GM23338 (cell line): ENCODE data around the gene CMC1. TPM values are rescaled to one million over a fixed set of nuclear protein-coding genes. Genes with fewer than 3 reads are reported as not detected.

ENCODE experiments used
- ATAC-seq: fragments of 200-7000 bp; cut with Tn5 transposase; 3 replicates; pipeline ENCODE4 v1.9.1; 2020
- DNase-seq: peaks from one replicate; pipeline ENCODE4 v3.0.0-alpha.2; 2015; ENCODE audit warnings: low spot score
- H2AFZ ChIP-seq: fragments of 200-600 bp; sonication (generic); 2 replicates; pipeline ENCODE4 v1.8.0; 2016; ENCODE audit warnings: antibody characterized with exemption, mild to moderate bottlenecking, moderate library complexity
- H3F3A ChIP-seq: fragments of 200-600 bp; sonication (generic); replicated peaks from 2 replicates; pipeline ENCODE4 v1.8.0; 2017; ENCODE audit warnings: antibody characterized with exemption, mixed run types, low read depth
- H3K27ac ChIP-seq: fragments of 200-600 bp; sonication (generic); 2 replicates; pipeline ENCODE4 v1.6.1; 2016; ENCODE audit warnings: low read depth
- H3K27me3 ChIP-seq: fragments of 200-600 bp; sonication (generic); 2 replicates; pipeline ENCODE4 v1.8.0; 2016; ENCODE audit warnings: mild to moderate bottlenecking, mixed run types, moderate library complexity; ENCODE audit not compliant: insufficient read depth
- H3K36me3 ChIP-seq: fragments of 200-600 bp; sonication (generic); 2 replicates; pipeline ENCODE4 v1.8.0; 2016; ENCODE audit warnings: mild to moderate bottlenecking; ENCODE audit not compliant: insufficient read depth
- H3K4me1 ChIP-seq: fragments of 200-600 bp; sonication (generic); 2 replicates; pipeline ENCODE4 v1.8.0; 2016; ENCODE audit warnings: mild to moderate bottlenecking, moderate library complexity; ENCODE audit not compliant: insufficient read depth
- H3K4me2 ChIP-seq: fragments of 200-600 bp; sonication (generic); 2 replicates; pipeline ENCODE4 v1.7.1; 2017; ENCODE audit warnings: mixed run types
- H3K4me3 ChIP-seq: fragments of 200-600 bp; sonication (generic); 2 replicates; pipeline ENCODE4 v1.6.1; 2016; ENCODE audit warnings: mixed run types
- H3K79me2 ChIP-seq: fragments of 200-600 bp; sonication (generic); replicated peaks from 2 replicates; pipeline ENCODE4 v1.8.0; 2017; ENCODE audit warnings: mild to moderate bottlenecking; ENCODE audit not compliant: insufficient read depth
- H3K9me2 ChIP-seq: fragments of 200-600 bp; sonication (generic); 2 replicates; pipeline ENCODE4 v1.8.0; 2017; ENCODE audit not compliant: insufficient read depth
- H4K20me1 ChIP-seq: fragments of 200-600 bp; sonication (generic); replicated peaks from 2 replicates; pipeline ENCODE4 v1.8.0; 2017; ENCODE audit warnings: mild to moderate bottlenecking; ENCODE audit not compliant: insufficient read depth
- H3K27ac Mint-ChIP-seq: 2 replicates; pipeline ENCODE4 v1.8.0; 2020; ENCODE audit warnings: inconsistent platforms, mild to moderate bottlenecking, moderate library complexity, mixed read lengths
- H3K27me3 Mint-ChIP-seq: 3 replicates; pipeline ENCODE4 v1.8.0; 2022; ENCODE audit warnings: low read depth, mild to moderate bottlenecking, moderate library complexity, mixed read lengths, inconsistent platforms; ENCODE audit not compliant: insufficient read depth, poor library complexity
- H3K36me3 Mint-ChIP-seq: 3 replicates; pipeline ENCODE4 v1.8.0; 2021; ENCODE audit warnings: low read depth, mild to moderate bottlenecking, inconsistent platforms, moderate library complexity, mixed read lengths
- H3K4me1 Mint-ChIP-seq: 3 replicates; pipeline ENCODE4 v1.8.0; 2020; ENCODE audit warnings: mild to moderate bottlenecking, inconsistent platforms, mixed read lengths
- H3K4me3 Mint-ChIP-seq: 3 replicates; pipeline ENCODE4 v1.8.0; 2021; ENCODE audit warnings: moderate library complexity, mild to moderate bottlenecking, inconsistent platforms, mixed read lengths
- H3K9me3 Mint-ChIP-seq: 3 replicates; pipeline ENCODE4 v1.8.0; 2020; ENCODE audit warnings: moderate library complexity, mild to moderate bottlenecking, inconsistent platforms, mixed read lengths
- EZH2phosphoT487 ChIP-seq: fragments of 200-600 bp; sonication (generic); IDR thresholded peaks from one replicate; pipeline ENCODE4 v1.8.1; 2018; ENCODE audit warnings: antibody characterized with exemption; ENCODE audit not compliant: unreplicated experiment
- NANOG ChIP-seq: IDR thresholded peaks from 2 replicates; pipeline ENCODE4 v1.6.1; 2016; ENCODE audit warnings: antibody characterized with exemption, borderline replicate concordance
- STAT1 ChIP-seq: IDR thresholded peaks from one replicate; pipeline ENCODE4 v1.6.1; 2016; ENCODE audit warnings: antibody characterized with exemption; ENCODE audit not compliant: unreplicated experiment
- ZNF114 ChIP-seq: fragments of 250-450 bp; sonication (Bioruptor Pico); IDR thresholded peaks from 2 replicates; pipeline ENCODE4 v1.5.0; 2020; ENCODE audit warnings: mild to moderate bottlenecking, moderate library complexity
- ZNF331 ChIP-seq: fragments of 250-450 bp; sonication (Bioruptor Pico); IDR thresholded peaks from 2 replicates; pipeline ENCODE4 v1.5.0; 2020; ENCODE audit warnings: low read depth, mild to moderate bottlenecking, moderate library complexity
- ZNF462 ChIP-seq: fragments of 250-450 bp; sonication (Bioruptor Pico); IDR thresholded peaks from 2 replicates; pipeline ENCODE4 v1.5.0; 2020; ENCODE audit warnings: mild to moderate bottlenecking, moderate library complexity
- polyA plus RNA-seq: library from polyadenylated mRNA; unstranded; fragments of >200 nt; fragmentation: Nextera tagmentation; extraction: Ambion mirVana; gene quantifications from 2 replicates; pipeline ENCODE4 v1.2.1, GENCODE V29; 2016
- total RNA-seq: library from RNA; depleted of rRNA; stranded (reverse); fragments of >200 nt; shearing (Covaris generic); gene quantifications from 2 replicates; pipeline ENCODE4 v1.2.3, GENCODE V29; 2014
- TF ChIP-seq, protein P1 (sequence below), 2 experiments: fragments of 200-600 bp in 1 of 2; sonication (generic) in 1 of 2; conservative IDR thresholded peaks; 2 replicates each; pipeline versions ENCODE4 v1.5.1 to v1.6.1; 2016 to 2017; ENCODE audit warnings: antibody characterized with exemption in 2 of 2, low read depth in 2 of 2, mild to moderate bottlenecking in 2 of 2, moderate library complexity in 1 of 2
- TF ChIP-seq, protein P2 (sequence below): IDR thresholded peaks from one replicate; pipeline ENCODE4 v1.6.1; 2018; ENCODE audit warnings: antibody characterized with exemption; ENCODE audit not compliant: unreplicated experiment
- TF ChIP-seq, protein P3 (sequence below): IDR thresholded peaks from 2 replicates; pipeline ENCODE4 v1.6.1; 2016; ENCODE audit warnings: antibody characterized with exemption

CMC1 gene
- total and polyA plus RNA-seq, 2 experiments from 2014 or later: 9.2 to 144 TPM

DNA sequence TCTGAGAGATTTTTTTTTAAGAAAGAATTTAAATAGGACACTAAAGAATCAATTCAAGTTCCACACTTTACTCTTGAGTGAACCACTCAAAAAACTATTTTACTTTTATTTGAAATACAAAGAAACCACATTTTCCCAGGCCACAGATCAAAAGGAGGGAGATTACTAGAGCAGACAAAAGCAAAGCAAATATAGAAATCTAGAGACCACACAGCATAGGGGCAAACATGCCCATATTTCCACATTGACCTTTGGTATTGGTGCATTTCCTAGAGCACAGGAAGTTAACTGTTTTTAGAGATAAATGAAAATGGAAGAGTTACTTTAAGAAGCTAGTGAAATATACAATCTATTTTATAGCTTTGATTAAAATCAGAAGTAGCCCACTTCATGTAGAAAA lies 79.6 kb downstream of the CMC1 start:
- DNase-seq: no peak
- Histone ChIP-seq H3F3A (no peaks in the 10 kb centered on the region), H3K27ac (no peak overlapping the region), H3K4me3 (no peak overlapping the region), H4K20me1 (no peaks in the 10 kb centered on the region), H3K4me1 (no peaks in the 10 kb centered on the region), H2AFZ (no peak overlapping the region), H3K36me3 (no peaks in the 10 kb centered on the region), H3K79me2 (no peaks in the 10 kb centered on the region), H3K9me2 (no peaks in the 10 kb centered on the region), H3K4me2 (no peak overlapping the region), H3K27me3 (no peaks in the 10 kb centered on the region)
- no peaks in the 10 kb centered on the region for H3K27me3 Mint-ChIP-seq
- no peak overlapping the region for H3K27ac Mint-ChIP-seq
- TF ChIP-seq, protein P1, sequence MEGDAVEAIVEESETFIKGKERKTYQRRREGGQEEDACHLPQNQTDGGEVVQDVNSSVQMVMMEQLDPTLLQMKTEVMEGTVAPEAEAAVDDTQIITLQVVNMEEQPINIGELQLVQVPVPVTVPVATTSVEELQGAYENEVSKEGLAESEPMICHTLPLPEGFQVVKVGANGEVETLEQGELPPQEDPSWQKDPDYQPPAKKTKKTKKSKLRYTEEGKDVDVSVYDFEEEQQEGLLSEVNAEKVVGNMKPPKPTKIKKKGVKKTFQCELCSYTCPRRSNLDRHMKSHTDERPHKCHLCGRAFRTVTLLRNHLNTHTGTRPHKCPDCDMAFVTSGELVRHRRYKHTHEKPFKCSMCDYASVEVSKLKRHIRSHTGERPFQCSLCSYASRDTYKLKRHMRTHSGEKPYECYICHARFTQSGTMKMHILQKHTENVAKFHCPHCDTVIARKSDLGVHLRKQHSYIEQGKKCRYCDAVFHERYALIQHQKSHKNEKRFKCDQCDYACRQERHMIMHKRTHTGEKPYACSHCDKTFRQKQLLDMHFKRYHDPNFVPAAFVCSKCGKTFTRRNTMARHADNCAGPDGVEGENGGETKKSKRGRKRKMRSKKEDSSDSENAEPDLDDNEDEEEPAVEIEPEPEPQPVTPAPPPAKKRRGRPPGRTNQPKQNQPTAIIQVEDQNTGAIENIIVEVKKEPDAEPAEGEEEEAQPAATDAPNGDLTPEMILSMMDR (conservative IDR thresholded peaks at IDR 0.05; ENCODE audit: low read depth in 2 of 2): no peak
- TF ChIP-seq ZNF114 (no peak), NANOG (no peak), EZH2phosphoT487 (no peak), STAT1 (no peak), ZNF462 (CRISPR knock-in tag) (no peak), ZNF331 (no peak)
- TF ChIP-seq, protein P2, sequence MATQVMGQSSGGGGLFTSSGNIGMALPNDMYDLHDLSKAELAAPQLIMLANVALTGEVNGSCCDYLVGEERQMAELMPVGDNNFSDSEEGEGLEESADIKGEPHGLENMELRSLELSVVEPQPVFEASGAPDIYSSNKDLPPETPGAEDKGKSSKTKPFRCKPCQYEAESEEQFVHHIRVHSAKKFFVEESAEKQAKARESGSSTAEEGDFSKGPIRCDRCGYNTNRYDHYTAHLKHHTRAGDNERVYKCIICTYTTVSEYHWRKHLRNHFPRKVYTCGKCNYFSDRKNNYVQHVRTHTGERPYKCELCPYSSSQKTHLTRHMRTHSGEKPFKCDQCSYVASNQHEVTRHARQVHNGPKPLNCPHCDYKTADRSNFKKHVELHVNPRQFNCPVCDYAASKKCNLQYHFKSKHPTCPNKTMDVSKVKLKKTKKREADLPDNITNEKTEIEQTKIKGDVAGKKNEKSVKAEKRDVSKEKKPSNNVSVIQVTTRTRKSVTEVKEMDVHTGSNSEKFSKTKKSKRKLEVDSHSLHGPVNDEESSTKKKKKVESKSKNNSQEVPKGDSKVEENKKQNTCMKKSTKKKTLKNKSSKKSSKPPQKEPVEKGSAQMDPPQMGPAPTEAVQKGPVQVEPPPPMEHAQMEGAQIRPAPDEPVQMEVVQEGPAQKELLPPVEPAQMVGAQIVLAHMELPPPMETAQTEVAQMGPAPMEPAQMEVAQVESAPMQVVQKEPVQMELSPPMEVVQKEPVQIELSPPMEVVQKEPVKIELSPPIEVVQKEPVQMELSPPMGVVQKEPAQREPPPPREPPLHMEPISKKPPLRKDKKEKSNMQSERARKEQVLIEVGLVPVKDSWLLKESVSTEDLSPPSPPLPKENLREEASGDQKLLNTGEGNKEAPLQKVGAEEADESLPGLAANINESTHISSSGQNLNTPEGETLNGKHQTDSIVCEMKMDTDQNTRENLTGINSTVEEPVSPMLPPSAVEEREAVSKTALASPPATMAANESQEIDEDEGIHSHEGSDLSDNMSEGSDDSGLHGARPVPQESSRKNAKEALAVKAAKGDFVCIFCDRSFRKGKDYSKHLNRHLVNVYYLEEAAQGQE: no peak
- TF ChIP-seq, protein P3, sequence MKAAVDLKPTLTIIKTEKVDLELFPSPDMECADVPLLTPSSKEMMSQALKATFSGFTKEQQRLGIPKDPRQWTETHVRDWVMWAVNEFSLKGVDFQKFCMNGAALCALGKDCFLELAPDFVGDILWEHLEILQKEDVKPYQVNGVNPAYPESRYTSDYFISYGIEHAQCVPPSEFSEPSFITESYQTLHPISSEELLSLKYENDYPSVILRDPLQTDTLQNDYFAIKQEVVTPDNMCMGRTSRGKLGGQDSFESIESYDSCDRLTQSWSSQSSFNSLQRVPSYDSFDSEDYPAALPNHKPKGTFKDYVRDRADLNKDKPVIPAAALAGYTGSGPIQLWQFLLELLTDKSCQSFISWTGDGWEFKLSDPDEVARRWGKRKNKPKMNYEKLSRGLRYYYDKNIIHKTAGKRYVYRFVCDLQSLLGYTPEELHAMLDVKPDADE: no peak
- H3K4me3 Mint-ChIP-seq: no peak overlapping the region
- ATAC-seq: no peak
- H3K9me3 Mint-ChIP-seq: no peaks in the 10 kb centered on the region
- H3K36me3 Mint-ChIP-seq: no peaks in the 10 kb centered on the region; the same call in 2 of the 3 replicates
- H3K4me1 Mint-ChIP-seq: peaks cover 8% of the 10 kb centered on the region; the same call in 2 of the 3 replicates
